HG03280 (cell line): ENCODE measurements around the gene KYAT1.

Experiments
- ATAC-seq: cut with Tn5 transposase; IDR thresholded peaks from one replicate; pipeline ENCODE4 v1.9.1; 2021; ENCODE audit warnings: mild to moderate bottlenecking, moderate library complexity; ENCODE audit not compliant: unreplicated experiment

The KYAT1 gene

DNA sequence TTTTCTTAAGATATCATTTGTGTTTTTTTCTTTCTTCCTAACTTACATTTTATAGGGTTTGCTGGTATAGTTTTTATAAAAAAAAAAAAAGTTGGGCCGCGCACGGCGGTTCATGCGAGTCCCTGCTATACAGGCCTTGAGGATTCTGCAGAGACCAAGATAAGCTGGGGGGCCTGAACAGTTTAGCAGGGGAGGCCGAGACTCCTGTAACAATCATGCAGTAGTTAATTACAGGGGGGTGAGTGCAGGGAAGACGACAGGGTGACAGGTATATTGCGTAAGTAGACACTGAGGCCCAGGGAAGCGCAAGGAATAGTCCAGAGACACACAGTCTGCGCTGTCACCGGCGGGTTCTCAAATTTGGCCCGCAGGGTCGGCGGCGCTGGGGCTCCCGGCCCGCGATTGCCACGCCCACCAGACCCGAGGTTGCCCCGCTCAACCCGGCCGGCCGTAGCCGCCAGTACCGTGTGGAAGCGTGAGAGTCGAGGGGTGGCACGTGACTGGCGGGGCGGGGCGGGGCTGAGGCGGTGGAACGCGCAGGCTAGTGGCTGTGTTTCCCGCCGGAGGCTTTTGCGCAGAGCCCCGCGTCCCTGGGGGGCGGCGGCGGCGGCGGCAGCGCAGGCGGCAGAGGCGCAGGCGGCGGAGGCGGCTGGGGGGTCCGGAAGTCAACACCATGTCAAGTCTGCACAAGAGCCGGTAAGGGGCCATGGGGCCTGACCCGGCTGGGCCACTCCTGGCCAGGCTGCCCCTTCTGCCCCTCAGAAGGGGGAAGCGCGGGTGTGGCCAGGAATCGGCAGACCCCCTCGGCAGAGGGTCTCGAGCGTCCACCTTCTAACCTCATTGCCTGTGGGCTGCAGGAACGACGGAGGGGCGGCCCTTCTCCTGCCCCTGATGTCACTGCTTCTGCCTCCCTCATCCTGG is 94.8 kb downstream of the KYAT1 start, which contains the start of gene TBC1D13:
TBC1D13 (plus strand) TSS at position 573 of the 921 bp plus-strand sequence; CDS start at position 674, 101 bp downstream.
- peak; percentile 87 for ATAC-seq

GRCh38 chr9:128785427-128785826 is 96.3 kb downstream of the KYAT1 start:
- no peak for ATAC-seq
